HFF-Myc (cell line): ENCODE results near the gene IQSEC3.
"Not testable (repeated sequence)": the region's sequence is repeated elsewhere in the genome, so short reads cannot be mapped to it uniquely, and the experiment has no call there.

ENCODE experiments used
- DNase-seq: peaks from one replicate; pipeline ENCODE4 v3.0.0-alpha.2; 2011; ENCODE audit warnings: low read depth; ENCODE audit errors: extremely low read depth
- H3K4me3 ChIP-seq: replicated peaks from 2 replicates; pipeline ENCODE4 v1.5.1; 2011; ENCODE audit warnings: low read depth, mild to moderate bottlenecking, control low read depth, low read length
- CTCF ChIP-seq: IDR thresholded peaks from 2 replicates; pipeline ENCODE4 v1.5.1; 2012; ENCODE audit warnings: mild to moderate bottlenecking, low read depth, low read length, control low read depth; ENCODE audit errors: missing control alignments

IQSEC3 gene

GRCh38 chr12:125075-125474 lies 58.5 kb downstream of the IQSEC3 start:
- no peak for TF ChIP-seq CTCF
- no peak overlapping the region for H3K4me3 ChIP-seq
- no peak for DNase-seq

- H3K4me3 ChIP-seq = no peak overlapping the region
- no peak for TF ChIP-seq CTCF
- no peak for DNase-seq
Measured at GRCh38 chr12:125566-125965, 59.0 kb downstream of the IQSEC3 start.

GRCh38 chr12:128079-128478 lies 61.5 kb downstream of the IQSEC3 start:
- DNase-seq = no peak
- H3K4me3 ChIP-seq = no peak overlapping the region
- TF ChIP-seq CTCF = no peak

- DNase-seq = no peak
- no peak overlapping the region for H3K4me3 ChIP-seq
- no peak for TF ChIP-seq CTCF
Measured at GRCh38 chr12:129001-129400, 62.4 kb downstream of the IQSEC3 start.

GRCh38 chr12:130519-130918 lies 64.0 kb downstream of the IQSEC3 start:
- no peak for DNase-seq
- no peak overlapping the region for H3K4me3 ChIP-seq
- TF ChIP-seq CTCF = no peak

GRCh38 chr12:131008-131407 lies 64.4 kb downstream of the IQSEC3 start:
- no peak for TF ChIP-seq CTCF
- DNase-seq = no peak
- no peak overlapping the region for H3K4me3 ChIP-seq

GRCh38 chr12:131732-132495 lies 65.3 kb downstream of the IQSEC3 start:
- DNase-seq = no peak
- TF ChIP-seq CTCF = no peak
- no peak overlapping the region for H3K4me3 ChIP-seq

GRCh38 chr12:133616-134232 lies 67.2 kb downstream of the IQSEC3 start:
- DNase-seq, H3K4me3 ChIP-seq: not testable (repeated sequence)
